Sigmoid colon (tissue), 7 donors: Measurements from ENCODE around the gene GJD3. TPM values are rescaled to one million over a fixed set of nuclear protein-coding genes. Genes with fewer than 3 reads are reported as not detected.
A peak's percentile ranks its signal among the peaks of the same experiment; 100 is the strongest.

Experiments used
- DNase-seq: peaks from one replicate; pipeline ENCODE4 v3.0.0-alpha.2; 2019
- H3K27ac ChIP-seq, 4 donors: fragments of 200-600 bp; sonication (generic); one replicate each; pipeline ENCODE4 v1.5.1; 2016 to 2019; ENCODE audit warnings: mild to moderate bottlenecking in 1 of 4
- H3K27me3 ChIP-seq, 3 donors: fragments of 200-600 bp; sonication (generic); one replicate each; pipeline ENCODE4 v1.5.1; 2019; ENCODE audit warnings: mild to moderate bottlenecking in 1 of 3
- H3K36me3 ChIP-seq, 4 donors: fragments of 200-600 bp; sonication (generic); one replicate each; pipeline ENCODE4 v1.5.1; 2016 to 2019
- H3K4me1 ChIP-seq, 4 donors: fragments of 200-600 bp; sonication (generic); one replicate each; pipeline ENCODE4 v1.5.1; 2017 to 2019
- H3K4me3 ChIP-seq, 4 donors: fragments of 200-600 bp; sonication (generic); one replicate each; pipeline ENCODE4 v1.5.1; 2017 to 2019; ENCODE audit warnings: mild to moderate bottlenecking in 2 of 4, moderate library complexity in 1 of 4
- H3K9me3 ChIP-seq, 4 donors: fragments of 200-600 bp in 3 of 4; sonication (generic) in 3 of 4; one replicate each; pipeline versions ENCODE4 v1.5.1 to v1.6.1; 2013 to 2019
- CTCF ChIP-seq, 4 experiments: fragments of 450-650 bp in 3 of 4; fragments of 200-600 bp in 1 of 4; IDR thresholded peaks; one replicate each; pipeline ENCODE4 v1.5.1; 2016 to 2019; ENCODE audit warnings: antibody characterized with exemption in 4 of 4, mild to moderate bottlenecking in 3 of 4, moderate library complexity in 2 of 4
- EP300 ChIP-seq, 4 donors: sonication (generic); formaldehyde crosslinking; IDR thresholded peaks; one replicate each; pipeline ENCODE4 v1.6.1; 2017; ENCODE audit warnings: antibody characterized with exemption in 4 of 4
- POLR2A ChIP-seq, 2 donors: fragments of 450-650 bp; IDR thresholded peaks; one replicate each; pipeline ENCODE4 v1.6.1; 2016; ENCODE audit warnings: antibody characterized with exemption in 2 of 2, mild to moderate bottlenecking in 2 of 2, moderate library complexity in 2 of 2
- POLR2AphosphoS5 ChIP-seq, 4 donors: sonication (generic); formaldehyde crosslinking; IDR thresholded peaks; one replicate each; pipeline ENCODE4 v1.6.1; 2017; ENCODE audit warnings: antibody characterized with exemption in 4 of 4
- WGBS, 2 donors: extraction: QIAGEN DNeasy Blood & Tissue Kit; methylation state at CpG; one replicate each; pipeline ENCODE4 v1.1.7; 2013; 5-methylcytosine and 5-hydroxymethylcytosine counted together
- intact Hi-C: fragments of 100-400 bp; cut with DNase I; formaldehyde crosslinking; loops from one replicate; pipeline ENCODE4 v1.15.1; 2023
- polyA plus RNA-seq, 3 donors: library from polyadenylated mRNA; stranded (reverse); fragments of 200-250 nt; gene quantifications; one replicate each; pipeline ENCODE4 v1.2.3, GENCODE V29; 2013
- total RNA-seq, 4 donors: library from RNA; depleted of rRNA; stranded (reverse); fragments of >200 nt; gene quantifications; one replicate each; pipeline ENCODE4 v1.1.0, GENCODE V29; 2016
- donor health status: healthy with polysubstance abuse.
- donor health status: Bipolar disorder and iron deficiency.
- donor health status: healthy.

The GJD3 gene
- total and polyA plus RNA-seq, 7 donors, result 0.49 to 2.1 (median 0.64) TPM; not detected in 4

- DNase-seq, result no peak
- Histone ChIP-seq H3K4me3 (no peak overlapping the region), H3K9me3 (no peaks in the 10 kb centered on the region), H3K4me1 (peaks cover 0 to 80% (median 78%) of the 10 kb centered on the region in 4 donors), H3K27me3 (no peaks in the 10 kb centered on the region), H3K27ac (peak overlapping the region; percentile 27 to 99 (median 95)), H3K36me3 (peaks cover 8 to 49% (median 21%) of the 10 kb centered on the region in 4 donors)
- WGBS, 2 donors, result 79% methylated on average over 17 of the region's 17 CpGs
- intact Hi-C loops, result loop anchor here (5.0 kb wide), 1 partner anchor 134 kb away; the partner anchor contains the start of gene WIPF2
- TF ChIP-seq POLR2A (IDR thresholded peaks at IDR 0.05), result no peak
- TF ChIP-seq EP300 (IDR thresholded peaks at IDR 0.05), result no peak
- TF ChIP-seq CTCF (IDR thresholded peaks at IDR 0.05), result no peak
- no peak for TF ChIP-seq POLR2AphosphoS5 (IDR thresholded peaks at IDR 0.05)
These were observed 13.7 kb downstream of the GJD3 start for GRCh38 chr17:40350689-40351358.

GRCh38 chr17:40349895-40350688, 14.4 kb downstream of the GJD3 start:
- Histone ChIP-seq H3K36me3 (peaks cover 8 to 42% (median 19%) of the 10 kb centered on the region in 4 donors), H3K27ac (peak overlapping the region; percentile 94 to 99 (median 96)), H3K4me1 (peaks cover 0 to 80% (median 78%) of the 10 kb centered on the region in 4 donors), H3K27me3 (no peaks in the 10 kb centered on the region), H3K9me3 (no peaks in the 10 kb centered on the region), H3K4me3 (no peak overlapping the region)
- intact Hi-C loops, result loop anchor here (5.0 kb wide), 1 partner anchor 133 kb away; the partner anchor contains the start of gene WIPF2
- 53 to 68% methylated on average over 19 of the region's 19 CpGs for whole genome bisulfite sequencing, 2 donors
- DNase-seq, result no peak
- TF ChIP-seq EP300 (IDR thresholded peaks at IDR 0.05) (no peak), CTCF (IDR thresholded peaks at IDR 0.05) (no peak), POLR2AphosphoS5 (IDR thresholded peaks at IDR 0.05) (no peak), POLR2A (IDR thresholded peaks at IDR 0.05) (no peak)

- no peak for DNase-seq
- Histone ChIP-seq H3K36me3 (peaks cover 8 to 41% (median 19%) of the 10 kb centered on the region in 4 donors), H3K27ac (peak overlapping the region; percentile 94 to 99 (median 96)), H3K4me3 (no peak overlapping the region), H3K27me3 (no peaks in the 10 kb centered on the region), H3K9me3 (no peaks in the 10 kb centered on the region), H3K4me1 (peaks cover 0 to 80% (median 78%) of the 10 kb centered on the region in 4 donors)
- TF ChIP-seq EP300 (IDR thresholded peaks at IDR 0.05), result no peak
- TF ChIP-seq POLR2A (IDR thresholded peaks at IDR 0.05), result no peak
- no peak for TF ChIP-seq CTCF (IDR thresholded peaks at IDR 0.05)
- intact Hi-C loops, result no loop called here
- WGBS, 2 donors, result 80 to 85% methylated on average over 10 of the region's 10 CpGs
These were observed 15.1 kb downstream of the GJD3 start for GRCh38 chr17:40349477-40349894.

- peak overlapping the region in 1 of 4 donors; percentile 1 for H3K4me3 ChIP-seq
- peaks cover 0 to 82% (median 81%) of the 10 kb centered on the region in 4 donors for H3K4me1 ChIP-seq
- DNase-seq, result peak; percentile 91
- H3K27ac ChIP-seq, result peak overlapping the region; percentile 94 to 99 (median 96)
- peaks cover 8 to 34% (median 16%) of the 10 kb centered on the region in 4 donors for H3K36me3 ChIP-seq
- 49 to 63% methylated on average over 17 of the region's 17 CpGs for WGBS, 2 donors
- intact Hi-C loops, result no loop called here
- H3K9me3 ChIP-seq, result no peaks in the 10 kb centered on the region
- TF ChIP-seq CTCF (IDR thresholded peaks at IDR 0.05) (no peak), POLR2AphosphoS5 (IDR thresholded peaks at IDR 0.05) (peak; percentile 5 to 30 (median 10)), POLR2A (IDR thresholded peaks at IDR 0.05) (no peak), EP300 (IDR thresholded peaks at IDR 0.05) (no peak)
- no peaks in the 10 kb centered on the region for H3K27me3 ChIP-seq
These were observed 15.7 kb downstream of the GJD3 start for GRCh38 chr17:40348562-40349476.
